ENCODE results near the gene AGBL4.
"Not testable (repeated sequence)": the region's sequence is repeated elsewhere in the genome, so short reads cannot be mapped to it uniquely, and the experiment has no call there.

Gene AGBL4

GRCh38 chr1:49306507-49307070 lies 717.2 kb downstream of the AGBL4 start:
- Histone ChIP-seq H3K4me3 (ENCODE audit: low read length) (no peak overlapping the region), H3K9ac (ENCODE audit: low read depth, low read length) (no peak overlapping the region), H3K9me3 (ENCODE audit: insufficient read depth, low read depth, low read length) (peaks cover 78% of the 10 kb centered on the region), H3K27me3 (ENCODE audit: insufficient read depth, low read length) (no peaks in the 10 kb centered on the region), H3K4me1 (ENCODE audit: insufficient read depth, low read length) (no peaks in the 10 kb centered on the region), H3K36me3 (ENCODE audit: insufficient read depth, low read length) (no peaks in the 10 kb centered on the region), H3K27ac (ENCODE audit: low read depth, low read length) (no peak overlapping the region)
- WGBS: 46% methylated on average over 1 of the region's 1 CpG

- H3K27ac ChIP-seq (ENCODE audit: low read depth, low read length); H3K4me3 ChIP-seq (ENCODE audit: low read length); H3K27me3 ChIP-seq (ENCODE audit: insufficient read depth, low read length); H3K4me1 ChIP-seq (ENCODE audit: insufficient read depth, low read length); H3K9ac ChIP-seq (ENCODE audit: low read depth, low read length); H3K36me3 ChIP-seq (ENCODE audit: insufficient read depth, low read length): not testable (repeated sequence)
- H3K9me3 ChIP-seq (ENCODE audit: insufficient read depth, low read depth, low read length): peaks cover 82% of the 10 kb centered on the region
- WGBS: 75% methylated on average over 2 of the region's 2 CpGs
Measured at GRCh38 chr1:49302400-49302799, 721.4 kb downstream of the AGBL4 start.

DNA sequence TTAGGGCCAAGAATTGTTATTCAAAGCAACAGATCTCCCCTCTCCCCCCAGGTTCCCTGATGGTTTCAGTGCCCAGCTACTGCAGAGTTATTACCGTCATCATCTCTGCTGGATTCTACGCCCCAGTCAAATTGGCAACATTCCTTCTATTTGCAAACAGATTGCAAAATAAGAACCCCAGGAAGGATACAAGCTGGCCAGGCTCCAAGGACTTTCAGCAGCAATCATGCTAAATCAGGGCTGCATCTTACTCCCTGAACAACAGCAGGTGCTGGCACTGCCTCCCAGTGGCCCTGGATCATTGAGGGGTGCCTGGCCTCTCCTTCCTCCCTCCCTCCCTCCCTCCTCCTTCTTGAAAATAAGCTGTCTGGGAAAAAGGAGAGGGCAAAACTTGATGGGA lies 725.5 kb downstream of the AGBL4 start:
- Histone ChIP-seq H3K9ac (ENCODE audit: low read depth, low read length) (no peak overlapping the region), H3K36me3 (ENCODE audit: insufficient read depth, low read length) (no peaks in the 10 kb centered on the region), H3K4me3 (ENCODE audit: low read length) (no peak overlapping the region), H3K27me3 (ENCODE audit: insufficient read depth, low read length) (no peaks in the 10 kb centered on the region), H3K27ac (ENCODE audit: low read depth, low read length) (no peak overlapping the region), H3K9me3 (ENCODE audit: insufficient read depth, low read depth, low read length) (peaks cover 93% of the 10 kb centered on the region), H3K4me1 (ENCODE audit: insufficient read depth, low read length) (no peaks in the 10 kb centered on the region)
- WGBS: 89% methylated on average over 2 of the region's 2 CpGs

DNA sequence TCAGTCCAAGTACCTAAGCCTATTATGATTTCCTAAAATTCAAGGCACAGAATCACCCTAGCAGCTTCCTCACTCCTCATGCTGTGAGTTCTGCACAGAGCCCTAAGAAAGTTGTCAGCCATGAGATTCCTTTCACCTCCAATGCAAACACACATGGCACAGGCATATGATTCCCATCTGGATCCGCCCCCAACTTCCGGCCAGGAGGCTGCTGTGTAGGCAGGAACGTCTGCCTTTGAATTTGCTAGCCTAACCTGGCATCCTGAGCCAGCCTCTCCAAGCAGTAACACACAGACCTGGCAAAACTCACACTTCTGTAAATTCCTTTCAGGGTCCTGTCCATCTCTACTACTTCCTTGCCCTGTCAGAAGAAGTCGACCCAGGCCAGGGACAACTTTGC lies 726.0 kb downstream of the AGBL4 start:
- H3K36me3 ChIP-seq (ENCODE audit: insufficient read depth, low read length): no peaks in the 10 kb centered on the region
- H3K9me3 ChIP-seq (ENCODE audit: insufficient read depth, low read depth, low read length): peaks cover 95% of the 10 kb centered on the region
- no peaks in the 10 kb centered on the region for H3K4me1 ChIP-seq (ENCODE audit: insufficient read depth, low read length)
- H3K4me3 ChIP-seq (ENCODE audit: low read length): no peak overlapping the region
- no peak overlapping the region for H3K9ac ChIP-seq (ENCODE audit: low read depth, low read length)
- 87% methylated on average over 4 of the region's 4 CpGs for WGBS
- H3K27ac ChIP-seq (ENCODE audit: low read depth, low read length): no peak overlapping the region
- H3K27me3 ChIP-seq (ENCODE audit: insufficient read depth, low read length): no peaks in the 10 kb centered on the region

GRCh38 chr1:49294539-49294938 lies 729.2 kb downstream of the AGBL4 start:
- Histone ChIP-seq H3K9me3 (ENCODE audit: insufficient read depth, low read depth, low read length) (peaks cover 99% of the 10 kb centered on the region), H3K9ac (ENCODE audit: low read depth, low read length) (no peak overlapping the region), H3K27ac (ENCODE audit: low read depth, low read length) (no peak overlapping the region), H3K36me3 (ENCODE audit: insufficient read depth, low read length) (no peaks in the 10 kb centered on the region), H3K27me3 (ENCODE audit: insufficient read depth, low read length) (no peaks in the 10 kb centered on the region), H3K4me3 (ENCODE audit: low read length) (no peak overlapping the region), H3K4me1 (ENCODE audit: insufficient read depth, low read length) (no peaks in the 10 kb centered on the region)
- 86% methylated on average over 2 of the region's 2 CpGs for WGBS

- Histone ChIP-seq H3K9ac (ENCODE audit: low read depth, low read length) (no peak overlapping the region), H3K4me1 (ENCODE audit: insufficient read depth, low read length) (no peaks in the 10 kb centered on the region), H3K27ac (ENCODE audit: low read depth, low read length) (no peak overlapping the region), H3K27me3 (ENCODE audit: insufficient read depth, low read length) (no peaks in the 10 kb centered on the region), H3K4me3 (ENCODE audit: low read length) (no peak overlapping the region), H3K9me3 (ENCODE audit: insufficient read depth, low read depth, low read length) (peaks cover 97% of the 10 kb centered on the region), H3K36me3 (ENCODE audit: insufficient read depth, low read length) (no peaks in the 10 kb centered on the region)
- 73% methylated on average over 4 of the region's 4 CpGs for WGBS
Measured at GRCh38 chr1:49293016-49293415, 730.7 kb downstream of the AGBL4 start.

DNA sequence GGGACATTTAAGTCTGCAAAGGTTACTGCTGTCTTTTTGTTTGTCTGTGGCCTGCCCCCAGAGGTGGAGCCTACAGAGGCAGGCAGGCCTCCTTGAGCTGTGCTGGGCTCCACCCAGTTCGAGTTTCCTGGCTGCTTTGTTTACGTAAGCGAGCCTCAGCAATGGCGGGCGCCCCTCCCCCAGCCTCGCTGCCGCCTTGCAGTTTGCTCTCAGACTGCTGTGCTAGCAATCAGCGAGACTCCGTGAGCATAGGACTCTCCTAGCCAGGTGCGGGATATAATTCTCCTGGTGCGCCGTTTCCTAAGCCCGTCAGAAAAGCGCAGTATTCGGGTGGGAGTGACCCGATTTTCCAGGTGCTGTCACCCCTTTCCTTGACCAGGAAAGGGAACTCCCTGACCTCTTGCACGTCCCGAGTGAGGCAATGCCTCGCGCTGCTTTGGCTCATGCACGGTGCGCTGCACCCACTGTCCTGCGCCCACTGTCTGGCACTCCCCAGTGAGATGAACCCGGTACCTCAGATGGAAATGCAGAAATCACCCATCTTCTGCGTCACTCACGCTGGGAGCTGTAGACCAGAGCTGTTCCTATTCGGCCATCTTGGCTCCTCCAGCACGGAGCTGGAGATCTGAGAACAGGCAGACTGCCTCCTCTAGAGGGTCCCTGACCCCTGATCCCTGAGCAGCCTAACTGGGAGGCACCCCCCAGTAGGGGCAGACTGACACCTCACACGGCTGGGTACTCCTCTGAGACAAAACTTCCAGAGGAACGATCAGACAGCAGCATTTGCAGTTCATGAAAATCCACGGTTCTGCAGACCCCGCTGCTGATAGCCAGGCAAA lies 766.3 kb downstream of the AGBL4 start:
- H3K27ac ChIP-seq (ENCODE audit: low read depth, low read length): not testable (repeated sequence)
- WGBS: 86% methylated on average over 32 of the region's 32 CpGs
- peak overlapping the region; percentile 65 for H3K9ac ChIP-seq (ENCODE audit: low read depth, low read length)

GRCh38 chr1:49252917-49253316 lies 770.8 kb downstream of the AGBL4 start:
- Histone ChIP-seq H3K4me1 (ENCODE audit: insufficient read depth, low read length) (no peaks in the 10 kb centered on the region), H3K27me3 (ENCODE audit: insufficient read depth, low read length) (no peaks in the 10 kb centered on the region), H3K36me3 (ENCODE audit: insufficient read depth, low read length) (no peaks in the 10 kb centered on the region), H3K9me3 (ENCODE audit: insufficient read depth, low read depth, low read length) (peaks cover 83% of the 10 kb centered on the region), H3K27ac (ENCODE audit: low read depth, low read length) (no peak overlapping the region), H3K9ac (ENCODE audit: low read depth, low read length) (no peak overlapping the region), H3K4me3 (ENCODE audit: low read length) (no peak overlapping the region)

More for the DNA sequence above, 766.3 kb downstream of the AGBL4 start:
- Histone ChIP-seq H3K4me3 (ENCODE audit: low read length) (peak overlapping the region; percentile 48), H3K9me3 (ENCODE audit: insufficient read depth, low read depth, low read length) (peaks cover 43% of the 10 kb centered on the region)
- not testable (repeated sequence) for H3K4me1 ChIP-seq (ENCODE audit: insufficient read depth, low read length); H3K27me3 ChIP-seq (ENCODE audit: insufficient read depth, low read length); H3K36me3 ChIP-seq (ENCODE audit: insufficient read depth, low read length)

DNA sequence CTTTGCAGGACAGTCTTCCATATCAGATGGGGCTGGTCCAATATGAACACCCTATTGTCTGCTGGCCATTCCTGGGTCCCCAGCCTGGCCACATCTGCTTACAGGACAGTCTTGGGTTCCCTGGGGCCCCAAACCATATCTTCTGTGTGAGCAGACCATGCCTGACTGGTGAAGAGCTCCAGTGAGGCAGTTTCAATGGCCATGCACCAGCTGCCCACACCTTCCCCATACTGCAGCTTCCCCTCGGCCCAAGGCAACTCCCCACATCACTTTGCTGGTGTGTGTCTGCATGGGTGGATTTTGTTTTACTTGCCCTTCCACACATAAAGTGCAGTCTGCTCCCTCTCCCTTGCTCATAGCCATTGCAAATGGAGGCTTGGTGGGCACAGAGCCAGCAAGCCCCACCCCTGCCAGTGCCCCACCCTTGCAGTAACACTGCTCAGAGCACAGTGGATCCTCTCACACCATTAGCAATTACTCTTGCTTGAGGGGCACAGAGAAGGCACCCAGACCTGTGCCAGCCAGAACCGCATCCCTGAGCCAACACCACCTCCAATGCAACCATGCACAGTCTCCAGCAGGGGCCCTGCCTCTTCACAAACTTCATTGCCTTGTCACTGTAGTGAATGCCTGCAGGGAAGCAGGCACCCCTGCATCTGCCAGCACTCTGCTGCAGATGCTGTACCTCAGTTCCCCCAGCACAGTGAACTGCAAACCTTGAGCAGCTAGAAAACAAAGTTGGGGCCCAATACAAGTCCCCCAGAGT lies 772.6 kb downstream of the AGBL4 start:
- Histone ChIP-seq H3K9me3 (ENCODE audit: insufficient read depth, low read depth, low read length) (peaks cover 92% of the 10 kb centered on the region), H3K36me3 (ENCODE audit: insufficient read depth, low read length) (no peaks in the 10 kb centered on the region), H3K4me1 (ENCODE audit: insufficient read depth, low read length) (no peaks in the 10 kb centered on the region), H3K9ac (ENCODE audit: low read depth, low read length) (no peak overlapping the region), H3K4me3 (ENCODE audit: low read length) (no peak overlapping the region), H3K27me3 (ENCODE audit: insufficient read depth, low read length) (no peaks in the 10 kb centered on the region), H3K27ac (ENCODE audit: low read depth, low read length) (no peak overlapping the region)
- WGBS: 84% methylated on average over 1 of the region's 2 CpGs

GRCh38 chr1:49240709-49241221 lies 783.0 kb downstream of the AGBL4 start:
- Histone ChIP-seq H3K9me3 (ENCODE audit: insufficient read depth, low read depth, low read length) (peaks cover 88% of the 10 kb centered on the region), H3K9ac (ENCODE audit: low read depth, low read length) (no peak overlapping the region), H3K4me3 (ENCODE audit: low read length) (no peak overlapping the region), H3K27ac (ENCODE audit: low read depth, low read length) (no peak overlapping the region), H3K36me3 (ENCODE audit: insufficient read depth, low read length) (no peaks in the 10 kb centered on the region), H3K4me1 (ENCODE audit: insufficient read depth, low read length) (no peaks in the 10 kb centered on the region), H3K27me3 (ENCODE audit: insufficient read depth, low read length) (no peaks in the 10 kb centered on the region)
- 57% methylated on average over 1 of the region's 1 CpG for WGBS

DNA sequence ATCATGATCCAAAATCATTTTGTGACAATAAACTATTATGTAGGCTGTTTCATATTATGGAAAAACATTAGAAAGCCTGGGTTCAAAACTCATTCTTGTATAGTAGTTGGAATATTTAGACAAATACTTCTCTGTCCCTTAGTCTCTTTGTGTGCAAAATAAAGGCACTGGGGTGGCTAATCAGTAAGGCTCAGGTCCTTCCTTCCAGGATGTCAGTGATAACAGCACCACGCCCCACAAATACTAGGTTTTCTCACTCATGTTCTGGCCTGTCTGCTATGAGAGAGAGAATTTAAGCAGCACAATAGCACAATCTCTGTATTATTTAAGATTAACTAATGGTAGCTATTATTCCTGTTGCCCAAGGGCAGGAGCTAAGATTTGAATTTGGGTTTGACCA lies 788.8 kb downstream of the AGBL4 start:
- H3K27ac ChIP-seq (ENCODE audit: low read depth, low read length): no peak overlapping the region
- no peaks in the 10 kb centered on the region for H3K36me3 ChIP-seq (ENCODE audit: insufficient read depth, low read length)
- no peak overlapping the region for H3K9ac ChIP-seq (ENCODE audit: low read depth, low read length)
- 100% methylated on average over 1 of the region's 1 CpG for WGBS
- H3K9me3 ChIP-seq (ENCODE audit: insufficient read depth, low read depth, low read length): peaks cover 84% of the 10 kb centered on the region
- no peaks in the 10 kb centered on the region for H3K27me3 ChIP-seq (ENCODE audit: insufficient read depth, low read length)
- no peaks in the 10 kb centered on the region for H3K4me1 ChIP-seq (ENCODE audit: insufficient read depth, low read length)
- H3K4me3 ChIP-seq (ENCODE audit: low read length): no peak overlapping the region
